Measurements from ENCODE around the gene RBM26. TPM values are rescaled to one million over a fixed set of nuclear protein-coding genes. Genes with fewer than 3 reads are reported as not detected.

The RBM26 gene
- polyA plus RNA-seq, 1 of the 3 experiments (the other 2 are of a cell fraction) = 12.5 TPM

DNA sequence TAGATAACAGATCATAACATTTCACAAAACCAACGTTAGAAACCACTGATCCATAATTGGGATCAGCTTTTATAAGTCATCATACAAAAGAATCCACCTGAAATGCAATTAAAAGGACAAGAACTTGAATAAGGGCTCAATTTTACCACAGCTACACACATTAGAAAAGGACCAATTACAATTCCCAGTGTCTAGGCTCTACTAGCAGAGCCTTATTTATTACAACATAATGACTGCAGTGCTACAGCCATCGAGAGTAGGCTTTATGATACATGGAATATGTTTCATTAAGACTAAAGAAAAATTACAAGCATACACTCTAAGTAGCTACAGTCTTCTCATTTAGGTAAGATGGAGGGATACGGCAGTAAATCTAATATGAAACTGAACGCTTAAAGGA lies 2.9 kb downstream of the RBM26 start:
- peaks cover 15 to 23% of the 10 kb centered on the region in 2 experiments; a peak in 3 of 4 replicates for H3K4me1 ChIP-seq (ENCODE audit: control insufficient read depth in 1 of 2, insufficient read depth in 2 of 2, low read depth in 1 of 2, low read length in 1 of 2)
- H3K4me3 ChIP-seq (ENCODE audit: low read depth in 2 of 2, low read length in 1 of 2) = peak overlapping the region in 1 of 2 experiments; percentile 93; a peak in 2 of 4 replicates

More for the DNA sequence above, 2.9 kb downstream of the RBM26 start:
- Histone ChIP-seq H3F3A (replicated peaks; ENCODE audit: insufficient read depth) (peaks cover 3% of the 10 kb centered on the region), H3K79me2 (ENCODE audit: insufficient read depth) (peaks cover 95% of the 10 kb centered on the region), H3K27me3 (ENCODE audit: insufficient read depth) (no peaks in the 10 kb centered on the region), H3K9me2 (no peaks in the 10 kb centered on the region), H3K9me3 (no peaks in the 10 kb centered on the region), H3K27ac (ENCODE audit: low read depth in 2 of 2, low read length in 1 of 2) (no peak overlapping the region), H2AFZ (ENCODE audit: low read depth) (no peak overlapping the region), H3K4me2 (peak overlapping the region; percentile 94; the same call in 1 of the 2 replicates), H3K9ac (no peak overlapping the region), H4K20me1 (ENCODE audit: insufficient read depth) (peaks cover 57% of the 10 kb centered on the region), H3K36me3 (replicated peaks in 1 of 2; ENCODE audit: control insufficient read depth in 1 of 2, insufficient read depth in 2 of 2, low read length in 1 of 2) (peaks cover 26 to 34% of the 10 kb centered on the region in 2 experiments)
- no peak for DNase-seq
- WGBS (ENCODE audit: low lambda C conversion rate) = 51% methylated on average over 4 of the region's 4 CpGs
- ChIA-PET POLR2A (no interaction called here), CTCF (interaction anchor here (1.9 kb wide), 1 partner anchor 11 kb away, joined by 7 read pairs; no protein-coding TSS in a partner anchor)
- TF ChIP-seq NFIC (IDR thresholded peaks at IDR 0.05; ENCODE audit: borderline replicate concordance) (no peak), RFX5 (IDR thresholded peaks at IDR 0.05; ENCODE audit: low read length) (no peak), FOXJ3 (CRISPR knock-in tag; IDR thresholded peaks at IDR 0.05) (no peak), RXRA (IDR thresholded peaks at IDR 0.05; ENCODE audit: borderline replicate concordance, low read depth) (no peak), MAX (IDR thresholded peaks at IDR 0.05; ENCODE audit: low read depth) (no peak), YY1 (IDR thresholded peaks at IDR 0.05; ENCODE audit: low read depth) (no peak), EP300 (IDR thresholded peaks at IDR 0.05; ENCODE audit: borderline replicate concordance in 1 of 2, low read depth in 1 of 2, low read length in 1 of 2) (no peak), REST (IDR thresholded peaks at IDR 0.05; ENCODE audit: low read depth, low read length) (no peak), PBX3 (IDR thresholded peaks at IDR 0.05) (no peak), JUND (IDR thresholded peaks at IDR 0.05) (no peak)
- TF ChIP-seq, protein P1, sequence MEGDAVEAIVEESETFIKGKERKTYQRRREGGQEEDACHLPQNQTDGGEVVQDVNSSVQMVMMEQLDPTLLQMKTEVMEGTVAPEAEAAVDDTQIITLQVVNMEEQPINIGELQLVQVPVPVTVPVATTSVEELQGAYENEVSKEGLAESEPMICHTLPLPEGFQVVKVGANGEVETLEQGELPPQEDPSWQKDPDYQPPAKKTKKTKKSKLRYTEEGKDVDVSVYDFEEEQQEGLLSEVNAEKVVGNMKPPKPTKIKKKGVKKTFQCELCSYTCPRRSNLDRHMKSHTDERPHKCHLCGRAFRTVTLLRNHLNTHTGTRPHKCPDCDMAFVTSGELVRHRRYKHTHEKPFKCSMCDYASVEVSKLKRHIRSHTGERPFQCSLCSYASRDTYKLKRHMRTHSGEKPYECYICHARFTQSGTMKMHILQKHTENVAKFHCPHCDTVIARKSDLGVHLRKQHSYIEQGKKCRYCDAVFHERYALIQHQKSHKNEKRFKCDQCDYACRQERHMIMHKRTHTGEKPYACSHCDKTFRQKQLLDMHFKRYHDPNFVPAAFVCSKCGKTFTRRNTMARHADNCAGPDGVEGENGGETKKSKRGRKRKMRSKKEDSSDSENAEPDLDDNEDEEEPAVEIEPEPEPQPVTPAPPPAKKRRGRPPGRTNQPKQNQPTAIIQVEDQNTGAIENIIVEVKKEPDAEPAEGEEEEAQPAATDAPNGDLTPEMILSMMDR (IDR thresholded peaks at IDR 0.05) = no peak

All from SK-N-SH (cell line).